GM12875 (cell line): Measurements from ENCODE around the gene SMIM9.
"Not testable (repeated sequence)": the region's sequence is repeated elsewhere in the genome, so short reads cannot be mapped to it uniquely, and the experiment has no call there.

Experiments
- H3K4me3 ChIP-seq: one replicate; pipeline ENCODE4 v1.5.1; 2011; ENCODE audit warnings: low read depth, low read length, control low read depth
- TF ChIP-seq, protein P1 (sequence below): IDR thresholded peaks from 2 replicates; pipeline ENCODE4 v1.5.1; 2011; ENCODE audit warnings: low read depth, mild to moderate bottlenecking, control low read depth, inconsistent platforms, low read length, moderate library complexity, borderline replicate concordance; ENCODE audit not compliant: insufficient read depth

The SMIM9 gene

GRCh38 chrX:154822029-154822428 lies 12.4 kb downstream of the SMIM9 start:
- TF ChIP-seq, protein P1, sequence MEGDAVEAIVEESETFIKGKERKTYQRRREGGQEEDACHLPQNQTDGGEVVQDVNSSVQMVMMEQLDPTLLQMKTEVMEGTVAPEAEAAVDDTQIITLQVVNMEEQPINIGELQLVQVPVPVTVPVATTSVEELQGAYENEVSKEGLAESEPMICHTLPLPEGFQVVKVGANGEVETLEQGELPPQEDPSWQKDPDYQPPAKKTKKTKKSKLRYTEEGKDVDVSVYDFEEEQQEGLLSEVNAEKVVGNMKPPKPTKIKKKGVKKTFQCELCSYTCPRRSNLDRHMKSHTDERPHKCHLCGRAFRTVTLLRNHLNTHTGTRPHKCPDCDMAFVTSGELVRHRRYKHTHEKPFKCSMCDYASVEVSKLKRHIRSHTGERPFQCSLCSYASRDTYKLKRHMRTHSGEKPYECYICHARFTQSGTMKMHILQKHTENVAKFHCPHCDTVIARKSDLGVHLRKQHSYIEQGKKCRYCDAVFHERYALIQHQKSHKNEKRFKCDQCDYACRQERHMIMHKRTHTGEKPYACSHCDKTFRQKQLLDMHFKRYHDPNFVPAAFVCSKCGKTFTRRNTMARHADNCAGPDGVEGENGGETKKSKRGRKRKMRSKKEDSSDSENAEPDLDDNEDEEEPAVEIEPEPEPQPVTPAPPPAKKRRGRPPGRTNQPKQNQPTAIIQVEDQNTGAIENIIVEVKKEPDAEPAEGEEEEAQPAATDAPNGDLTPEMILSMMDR = no peak
- H3K4me3 ChIP-seq = no peak overlapping the region

- H3K4me3 ChIP-seq = no peak overlapping the region
- TF ChIP-seq, protein P1 = no peak
Measured at GRCh38 chrX:154821523-154821922, 12.9 kb downstream of the SMIM9 start.

GRCh38 chrX:154819771-154820341 lies 14.6 kb downstream of the SMIM9 start:
- H3K4me3 ChIP-seq = no peak overlapping the region

DNA sequence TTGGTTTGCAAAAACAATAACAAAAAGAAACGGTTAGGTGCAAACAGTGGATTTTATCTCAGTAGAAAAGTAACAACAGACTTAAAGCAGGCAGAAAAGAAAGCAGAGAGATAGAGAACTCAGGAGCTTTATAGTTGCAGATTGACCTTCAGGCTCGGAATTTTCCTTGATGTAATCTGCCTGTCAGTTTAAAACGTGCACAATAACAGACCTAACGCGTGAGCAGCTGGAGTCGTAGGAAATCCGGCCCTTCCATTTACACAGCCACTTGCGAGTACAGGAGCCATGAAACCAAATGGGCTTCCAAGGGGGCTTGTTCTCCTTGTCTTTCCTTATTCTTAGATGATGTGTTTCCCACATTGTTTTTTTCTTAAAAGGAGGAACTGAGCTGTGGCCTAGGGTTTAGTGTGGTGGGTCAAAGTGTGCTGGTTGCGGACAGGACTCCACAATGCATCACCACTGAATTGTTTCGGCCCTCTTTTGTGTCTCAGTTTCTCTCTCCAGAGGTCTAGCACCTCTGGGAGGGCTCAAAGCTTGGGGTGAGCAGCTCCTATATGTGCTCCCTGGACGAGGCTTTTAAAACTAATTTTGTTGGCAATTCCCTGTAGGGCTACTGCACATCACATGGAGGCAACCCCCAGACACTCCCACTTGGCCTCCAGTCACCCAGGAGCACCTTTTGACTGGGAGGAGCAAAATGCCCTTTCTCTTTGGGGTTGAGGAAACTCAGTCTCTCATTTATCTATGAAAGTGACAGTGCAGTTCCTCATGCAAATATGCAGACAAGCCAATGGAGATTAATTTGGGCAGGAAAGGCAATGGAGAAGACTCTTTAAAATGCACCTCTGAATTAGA lies 15.3 kb downstream of the SMIM9 start:
- TF ChIP-seq, protein P1 = no peak
- H3K4me3 ChIP-seq = no peak overlapping the region

More at GRCh38 chrX:154819771-154820341, 14.6 kb downstream of the SMIM9 start:
- TF ChIP-seq, protein P1 = no peak

- not testable (repeated sequence) for H3K4me3 ChIP-seq
Measured at GRCh38 chrX:154817048-154817618, 17.3 kb downstream of the SMIM9 start.

DNA sequence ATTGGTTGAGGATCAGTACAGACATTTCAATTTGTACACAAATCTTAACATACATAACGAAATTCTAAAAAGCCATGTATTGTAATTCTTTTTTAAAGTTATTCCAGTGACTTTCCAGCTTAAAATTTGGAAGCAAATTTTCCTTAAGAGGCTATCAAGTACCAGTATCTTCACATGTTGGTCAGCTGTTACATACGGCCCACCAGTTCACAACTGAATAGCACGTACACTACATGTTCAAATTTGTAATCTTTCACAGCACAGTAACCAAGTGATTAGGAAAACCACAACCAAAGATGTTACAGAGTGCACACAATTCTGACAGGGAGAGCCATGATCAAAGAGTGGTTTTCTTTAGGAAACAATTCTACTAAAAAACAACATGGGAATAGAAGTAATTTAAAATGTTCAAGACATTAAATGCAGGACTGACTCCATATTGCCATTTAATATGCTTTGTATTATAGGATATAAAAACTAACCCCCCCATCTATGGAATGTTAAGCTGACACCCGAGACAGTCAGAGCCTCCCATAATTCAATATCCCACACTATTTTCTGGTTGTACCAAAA lies 18.1 kb downstream of the SMIM9 start:
- H3K4me3 ChIP-seq = not testable (repeated sequence)

DNA sequence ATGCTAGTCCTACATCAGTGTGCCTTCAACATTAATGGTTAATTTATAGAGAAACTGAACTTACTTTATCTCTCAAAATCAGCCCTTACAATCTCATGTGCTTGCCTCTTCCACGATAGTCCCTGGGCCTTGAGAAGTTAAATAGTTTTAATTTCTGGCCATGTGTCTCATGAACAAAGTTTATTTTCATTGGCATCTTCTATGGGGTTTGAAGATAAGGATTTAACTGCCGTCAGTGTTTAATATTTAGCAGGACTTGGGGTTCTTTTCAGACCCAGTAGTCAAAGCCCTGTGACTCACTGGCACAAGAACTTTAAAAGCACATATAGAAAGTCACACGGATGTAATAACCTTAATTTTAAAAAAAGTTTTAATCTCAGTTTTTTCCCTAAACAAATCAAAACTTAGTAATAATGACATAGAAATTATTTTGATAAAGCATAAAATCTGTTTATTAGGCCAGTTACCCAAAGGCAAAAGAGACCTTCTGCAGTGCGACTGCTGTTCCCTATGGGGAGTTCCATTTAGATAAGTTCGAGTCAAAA lies 19.1 kb downstream of the SMIM9 start:
- H3K4me3 ChIP-seq = no peak overlapping the region
- TF ChIP-seq, protein P1 = no peak
